HG03135 (cell line): ENCODE results near the gene MED22.
"Not testable (repeated sequence)": the region's sequence is repeated elsewhere in the genome, so short reads cannot be mapped to it uniquely, and the experiment has no call there.

Experiments
- ATAC-seq: cut with Tn5 transposase; IDR thresholded peaks from one replicate; pipeline ENCODE4 v1.9.1; 2021; ENCODE audit warnings: mild to moderate bottlenecking, moderate library complexity; ENCODE audit not compliant: unreplicated experiment

Gene MED22

DNA sequence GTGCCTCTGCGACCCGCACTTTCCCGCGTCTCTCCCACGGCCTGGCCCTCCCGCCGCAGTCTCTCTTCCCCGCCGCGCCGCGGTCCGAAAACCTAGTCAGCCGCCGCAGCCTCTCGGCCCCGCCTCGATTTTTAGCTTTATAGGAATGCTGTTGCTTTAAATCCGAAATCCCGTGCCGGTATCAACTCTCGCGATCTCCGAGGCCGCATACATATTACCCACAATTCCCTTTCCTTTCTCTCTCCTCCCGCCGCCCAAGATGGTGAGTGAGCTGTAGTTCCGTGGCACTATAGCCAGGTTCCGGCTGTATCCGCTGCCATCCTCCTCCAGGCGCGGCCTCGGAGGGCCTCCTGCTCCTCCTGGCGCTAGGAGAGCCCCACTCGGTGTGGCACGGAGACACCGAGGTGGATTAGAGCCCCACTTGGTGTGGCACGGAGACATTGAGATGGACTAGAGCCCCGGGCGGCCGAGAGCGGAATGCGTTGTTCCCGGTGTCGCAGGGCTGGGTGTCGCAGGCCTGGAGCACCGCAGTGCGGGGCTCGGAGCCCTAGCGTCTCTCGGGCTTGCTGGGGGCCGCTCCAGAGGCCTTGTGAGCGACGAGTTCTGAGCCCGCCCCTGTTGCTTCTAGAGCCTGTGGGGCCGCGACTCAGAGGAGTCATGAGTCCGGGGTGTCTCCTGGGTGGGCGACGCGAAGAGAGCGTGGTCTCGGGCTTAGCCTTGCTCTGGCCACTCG lies at the start of gene MED22, which contains the start of gene RPL7A:
Gene MED22, minus strand, starts transcription at position 147 of the 733 bp plus-strand sequence. CDS start 1,469 bp downstream, outside the sequence.
Gene RPL7A, plus strand, starts transcription at position 234 of the 733 bp plus-strand sequence. Its CDS starts 26 bp downstream, at position 260.
- peak; percentile 81 for ATAC-seq

DNA sequence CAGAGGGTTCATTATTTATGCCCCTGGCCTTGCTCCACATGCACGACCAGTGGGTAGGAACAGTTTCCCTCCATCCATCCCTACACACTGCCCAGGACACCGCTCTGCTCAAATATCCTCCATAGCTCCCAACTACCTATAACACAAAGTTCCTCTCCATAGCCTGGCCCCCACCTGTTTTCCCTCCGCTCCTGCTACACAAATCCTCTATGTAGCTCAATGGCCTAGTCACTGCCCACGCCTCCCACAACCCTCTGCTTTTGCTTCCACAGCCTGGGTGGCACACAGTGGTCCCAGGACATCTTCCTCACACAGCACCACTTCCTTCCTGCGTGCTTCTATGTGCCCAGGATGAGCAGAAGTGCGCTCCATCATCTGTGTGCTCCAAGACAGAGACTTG lies 49.4 kb upstream of the MED22 start:
- ATAC-seq = no peak

GRCh38 chr9:133396952-133397351 lies 49.0 kb upstream of the MED22 start:
- no peak for ATAC-seq

DNA sequence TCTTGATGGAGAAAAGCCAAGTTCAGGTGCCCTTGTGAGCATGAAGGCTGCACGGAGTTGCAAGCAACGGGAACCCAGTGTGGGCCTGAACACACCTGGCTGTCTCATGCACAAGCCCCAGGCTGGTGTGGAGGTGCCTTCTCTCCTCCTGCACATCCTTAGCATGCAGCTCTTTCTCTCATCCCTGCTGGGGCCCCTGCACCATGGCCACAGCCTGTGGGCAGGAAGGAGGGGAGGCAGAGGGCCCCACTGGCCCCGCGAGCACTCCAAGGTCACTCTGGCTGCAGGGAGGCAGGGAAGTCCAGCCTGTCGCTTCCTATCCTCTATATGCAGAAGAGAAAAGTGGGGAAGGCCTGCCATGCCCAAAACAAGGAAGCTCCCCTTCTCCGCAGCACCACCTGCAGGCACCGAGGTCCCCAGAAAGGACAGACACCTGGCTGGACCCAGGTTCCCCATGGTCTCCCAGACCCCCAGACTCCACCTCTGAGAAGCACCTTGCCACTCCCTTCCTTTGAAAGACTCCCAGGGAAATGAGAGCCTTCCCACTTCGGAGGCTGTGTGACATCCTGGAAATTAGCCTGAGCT lies 46.8 kb upstream of the MED22 start:
- ATAC-seq = no peak

DNA sequence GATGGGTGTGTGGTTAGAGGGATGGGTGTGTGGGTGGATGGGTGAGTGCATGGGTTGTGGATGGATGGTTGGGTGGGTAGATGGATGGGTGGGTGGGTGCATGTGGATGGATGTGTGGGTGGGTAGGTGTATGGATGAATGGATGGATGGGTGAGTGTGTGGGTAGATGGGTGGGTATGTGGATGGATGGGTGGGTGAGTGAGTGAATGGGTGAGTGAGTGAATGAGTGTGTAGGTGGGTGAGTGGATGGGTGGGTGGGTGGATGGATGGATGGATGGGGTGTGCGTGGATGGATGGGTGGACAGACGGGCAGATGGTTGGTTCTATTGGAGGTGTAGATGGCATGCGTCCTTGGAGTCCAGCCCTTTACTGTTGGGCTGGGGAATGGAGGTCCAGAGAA lies 45.5 kb upstream of the MED22 start:
- ATAC-seq = no peak

- not testable (repeated sequence) for ATAC-seq
These were observed 44.4 kb upstream of the MED22 start for GRCh38 chr9:133392308-133392707.

DNA sequence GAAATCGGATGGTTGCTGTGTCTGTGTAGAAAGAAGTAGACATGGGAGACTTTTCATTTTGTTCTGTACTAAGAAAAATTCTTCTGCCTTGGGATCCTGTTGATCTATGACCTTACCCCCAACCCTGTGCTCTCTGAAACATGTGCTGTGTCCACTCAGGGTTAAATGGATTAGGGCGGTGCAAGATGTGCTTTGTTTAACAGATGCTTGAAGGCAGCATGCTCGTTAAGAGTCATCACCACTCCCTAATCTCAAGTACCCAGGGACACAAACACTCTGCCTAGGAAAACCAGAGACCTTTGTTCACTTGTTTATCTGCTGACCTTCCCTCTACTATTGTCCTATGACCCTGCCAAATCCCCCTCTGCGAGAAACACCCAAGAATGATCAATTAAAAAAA lies 43.5 kb upstream of the MED22 start:
- not testable (repeated sequence) for ATAC-seq

DNA sequence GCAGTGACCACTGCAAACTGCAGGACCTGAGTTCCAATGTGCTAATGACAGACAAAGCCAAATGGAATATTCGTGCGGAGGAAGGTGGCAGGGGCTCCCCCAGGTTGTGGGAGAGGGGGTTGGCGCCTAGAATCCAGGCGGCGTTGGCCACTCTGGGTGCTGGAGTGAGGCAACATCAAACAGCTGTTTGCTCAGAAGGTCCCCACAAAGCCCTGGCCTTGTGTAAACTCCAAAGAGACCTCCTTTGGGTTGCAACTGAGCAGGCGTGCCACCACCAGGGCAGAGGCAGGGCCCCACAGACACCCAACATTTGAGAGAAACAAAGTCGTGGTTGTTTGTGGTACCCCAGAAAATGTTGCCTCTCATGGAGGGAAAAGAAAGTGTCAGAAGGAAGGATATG lies 42.8 kb upstream of the MED22 start:
- no peak for ATAC-seq

DNA sequence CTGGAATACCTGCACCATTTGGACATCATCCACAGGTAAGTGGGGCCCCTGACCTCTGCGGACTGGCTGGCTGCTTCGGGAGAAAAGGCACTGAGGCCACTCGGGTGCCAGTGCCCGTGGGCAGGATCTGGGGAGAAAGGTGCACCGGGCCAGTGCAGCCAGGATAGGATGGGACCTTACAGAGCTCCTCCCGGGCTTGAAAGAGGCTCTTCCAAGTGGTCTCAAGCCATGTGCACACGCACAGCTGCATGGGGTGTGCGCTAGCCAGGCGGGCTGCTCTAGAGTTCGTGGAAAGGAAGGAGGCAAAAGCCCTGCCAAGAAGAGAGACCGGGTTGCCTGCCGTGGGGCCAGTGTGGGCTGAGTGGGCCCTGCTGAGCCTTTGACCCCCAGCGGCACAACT lies 41.6 kb upstream of the MED22 start:
- no peak for ATAC-seq

GRCh38 chr9:133389025-133389557 lies 41.2 kb upstream of the MED22 start:
- no peak for ATAC-seq

DNA sequence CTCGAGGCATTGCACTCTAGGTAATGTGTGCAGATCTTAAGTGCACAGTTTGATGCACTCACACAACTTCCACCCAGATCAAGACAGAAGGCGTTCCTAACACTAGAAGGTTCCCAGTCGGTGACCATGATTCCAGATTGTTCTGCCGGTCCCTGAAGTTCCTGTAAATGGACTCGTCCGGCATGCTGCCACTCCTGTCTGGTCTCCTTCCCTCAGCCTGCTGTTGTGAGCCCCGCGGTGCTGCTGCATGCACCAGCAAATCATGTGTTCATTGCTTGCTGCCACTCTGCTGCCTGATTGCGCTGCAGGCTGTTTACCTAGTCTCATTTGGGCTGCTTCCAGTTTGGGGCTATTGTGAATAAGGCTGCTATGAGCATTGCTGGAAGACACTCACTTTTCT lies 39.7 kb upstream of the MED22 start:
- no peak for ATAC-seq

- no peak for ATAC-seq
These were observed 38.4 kb upstream of the MED22 start for GRCh38 chr9:133386338-133386737.

- ATAC-seq = no peak
These were observed 37.5 kb upstream of the MED22 start for GRCh38 chr9:133385452-133385851.

DNA sequence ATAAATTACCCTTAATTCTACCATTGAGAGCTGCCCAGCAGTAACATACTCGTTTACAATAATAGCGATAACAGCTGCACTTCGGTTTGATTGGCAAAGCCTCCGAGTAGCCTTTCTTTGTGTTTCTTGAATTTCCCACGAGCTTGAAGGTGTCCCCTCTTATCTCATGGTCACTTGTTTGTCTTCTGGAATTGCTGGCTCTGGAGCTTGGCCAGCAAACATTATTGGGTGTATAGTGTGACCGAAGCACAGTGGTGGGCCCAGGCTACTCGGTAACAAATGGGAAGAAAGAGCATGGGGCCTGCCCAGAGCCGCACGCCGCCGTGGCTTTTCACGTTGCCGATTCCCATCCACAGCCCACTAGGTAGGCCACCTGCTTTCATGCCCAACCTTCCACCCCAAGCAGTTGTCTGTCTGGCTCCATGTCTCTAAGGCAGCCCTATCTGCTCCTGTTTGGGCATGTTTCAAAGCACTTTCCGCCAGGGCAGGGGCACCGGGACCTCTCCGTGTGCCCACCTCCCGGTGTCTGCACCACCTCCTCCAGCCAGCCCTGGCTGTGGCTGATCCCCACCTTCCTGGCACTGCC lies 36.9 kb upstream of the MED22 start:
- no peak for ATAC-seq

GRCh38 chr9:133383438-133383837 lies 35.5 kb upstream of the MED22 start:
- no peak for ATAC-seq

- ATAC-seq = no peak
These were observed 34.7 kb upstream of the MED22 start for GRCh38 chr9:133382507-133383141.

DNA sequence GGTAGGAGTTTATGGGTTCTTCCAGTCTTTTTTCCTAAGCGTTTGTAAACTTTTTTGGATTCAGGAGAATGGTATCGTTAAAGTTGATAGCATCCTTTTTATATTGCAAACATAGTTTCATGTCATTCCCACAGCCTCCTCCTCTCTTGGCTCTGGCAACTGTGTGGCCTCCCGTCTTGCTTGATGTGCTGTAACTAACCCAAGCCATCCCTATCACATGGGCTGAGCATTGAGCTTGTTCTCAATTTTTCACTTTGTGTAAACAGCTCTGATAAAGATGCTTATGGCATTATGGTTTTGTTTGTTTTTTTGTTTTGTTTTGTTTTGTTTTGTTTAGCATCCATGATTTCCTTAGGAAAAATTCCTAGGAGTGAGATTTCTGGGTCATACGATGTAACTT lies 32.8 kb upstream of the MED22 start:
- ATAC-seq = no peak

DNA sequence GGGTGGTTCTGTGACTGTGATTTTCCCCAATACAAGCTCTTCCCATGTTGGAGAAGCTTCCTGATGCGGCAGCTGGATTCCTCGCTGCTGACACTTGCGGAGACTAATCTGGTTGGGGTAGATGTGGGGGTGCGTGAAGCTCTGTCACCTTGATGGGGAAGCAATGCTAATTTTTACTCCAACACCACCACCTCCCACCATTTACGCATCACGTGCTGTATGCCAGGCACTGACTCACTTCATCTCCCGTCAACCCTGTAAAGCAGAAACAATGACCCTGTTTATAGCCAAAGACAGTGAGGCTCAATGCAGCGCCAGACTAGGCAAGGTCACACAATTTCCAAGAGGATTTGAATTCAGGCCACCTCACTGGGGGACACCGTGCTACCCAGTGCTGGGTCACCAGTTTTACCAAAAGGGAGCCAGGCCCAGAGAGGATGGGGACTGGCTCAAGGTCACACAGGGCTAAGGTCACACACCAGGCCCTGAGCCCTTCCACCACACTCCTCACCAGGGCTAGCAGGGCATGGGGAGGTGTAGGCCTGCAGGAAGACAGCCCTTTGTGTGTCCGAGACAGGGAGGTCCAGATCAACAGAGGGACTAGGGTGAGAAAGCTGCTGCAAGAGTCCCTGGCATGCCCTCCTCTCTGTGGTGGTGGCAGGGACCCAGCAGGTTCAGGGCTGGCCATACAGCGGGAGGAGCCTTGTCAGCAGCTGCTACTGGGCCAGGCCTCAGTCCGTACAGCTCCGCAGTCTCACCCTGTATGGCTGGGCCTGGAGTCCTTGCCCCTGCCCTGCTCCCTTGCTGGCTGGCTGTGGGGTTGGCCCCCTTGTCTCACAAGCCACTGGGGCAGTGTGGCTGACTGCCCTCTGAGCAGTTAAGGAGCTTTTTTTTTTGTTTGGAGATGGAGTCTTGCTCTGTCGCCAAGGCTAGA lies 31.5 kb upstream of the MED22 start:
- ATAC-seq = no peak

DNA sequence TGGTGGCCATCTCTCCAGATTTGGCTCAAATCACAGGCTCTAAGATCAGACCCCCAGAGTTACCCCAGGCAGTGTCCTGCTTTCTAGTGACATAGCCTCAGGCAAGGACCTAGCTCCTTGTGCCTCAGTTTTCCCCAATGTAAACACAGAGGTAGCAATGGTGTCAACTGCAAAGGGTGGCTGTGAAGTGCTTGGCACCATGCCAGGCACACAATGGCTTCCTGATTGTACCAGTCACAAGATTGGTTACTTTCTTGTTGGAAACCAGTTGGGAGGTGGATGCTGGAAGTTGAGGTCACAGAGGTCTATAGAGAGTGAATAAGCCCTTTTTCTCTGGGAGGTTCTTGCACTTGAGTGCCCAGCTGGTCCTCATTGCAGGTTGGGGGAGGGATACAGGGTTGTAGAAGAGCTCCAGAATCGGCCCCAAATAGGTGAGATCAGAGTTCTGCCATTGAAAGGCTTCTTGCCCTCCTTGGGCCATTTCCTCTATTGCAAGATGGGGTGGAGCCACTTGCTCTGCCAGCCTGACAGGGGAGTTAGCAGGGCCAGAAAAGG lies 30.6 kb upstream of the MED22 start:
- no peak for ATAC-seq

- ATAC-seq = no peak
These were observed 29.8 kb upstream of the MED22 start for GRCh38 chr9:133377721-133378216.
